Measurements from ENCODE around the gene COL18A1.

COL18A1 gene

GRCh38 chr21:45481977-45482898, 77.3 kb downstream of the COL18A1 start:
- DNase-seq = no peak

- DNase-seq = peak in 1 of 4 experiments; percentile 22
These were observed 78.2 kb downstream of the COL18A1 start for GRCh38 chr21:45482899-45483821.

GRCh38 chr21:45484318-45484717, 79.4 kb downstream of the COL18A1 start:
- DNase-seq = no peak

- no peak for DNase-seq
These were observed 80.9 kb downstream of the COL18A1 start for GRCh38 chr21:45485686-45486442.

GRCh38 chr21:45486443-45487160, 81.6 kb downstream of the COL18A1 start:
- DNase-seq = no peak

- no peak for DNase-seq
These were observed 82.3 kb downstream of the COL18A1 start for GRCh38 chr21:45487161-45487806.

- no peak for DNase-seq
These were observed 83.1 kb downstream of the COL18A1 start for GRCh38 chr21:45487891-45488600.

GRCh38 chr21:45488931-45489721, 84.2 kb downstream of the COL18A1 start:
- DNase-seq = no peak

GRCh38 chr21:45489722-45489982, 84.7 kb downstream of the COL18A1 start:
- DNase-seq = no peak

GRCh38 chr21:45490049-45490731, 85.2 kb downstream of the COL18A1 start:
- no peak for DNase-seq

GRCh38 chr21:45491056-45491455, 86.1 kb downstream of the COL18A1 start:
- no peak for DNase-seq

- DNase-seq = no peak
These were observed 86.7 kb downstream of the COL18A1 start for GRCh38 chr21:45491623-45492022.

GRCh38 chr21:45492765-45493164, 87.8 kb downstream of the COL18A1 start:
- no peak for DNase-seq

- no peak for DNase-seq
These were observed 88.5 kb downstream of the COL18A1 start for GRCh38 chr21:45493401-45494001.

- no peak for DNase-seq
These were observed 89.3 kb downstream of the COL18A1 start for GRCh38 chr21:45494135-45494850.

GRCh38 chr21:45494851-45495680, 90.1 kb downstream of the COL18A1 start:
- DNase-seq = no peak

GRCh38 chr21:45496151-45496967, 91.4 kb downstream of the COL18A1 start:
- no peak for DNase-seq
